Measurements from ENCODE around the gene LIPG.

Gene LIPG

DNA sequence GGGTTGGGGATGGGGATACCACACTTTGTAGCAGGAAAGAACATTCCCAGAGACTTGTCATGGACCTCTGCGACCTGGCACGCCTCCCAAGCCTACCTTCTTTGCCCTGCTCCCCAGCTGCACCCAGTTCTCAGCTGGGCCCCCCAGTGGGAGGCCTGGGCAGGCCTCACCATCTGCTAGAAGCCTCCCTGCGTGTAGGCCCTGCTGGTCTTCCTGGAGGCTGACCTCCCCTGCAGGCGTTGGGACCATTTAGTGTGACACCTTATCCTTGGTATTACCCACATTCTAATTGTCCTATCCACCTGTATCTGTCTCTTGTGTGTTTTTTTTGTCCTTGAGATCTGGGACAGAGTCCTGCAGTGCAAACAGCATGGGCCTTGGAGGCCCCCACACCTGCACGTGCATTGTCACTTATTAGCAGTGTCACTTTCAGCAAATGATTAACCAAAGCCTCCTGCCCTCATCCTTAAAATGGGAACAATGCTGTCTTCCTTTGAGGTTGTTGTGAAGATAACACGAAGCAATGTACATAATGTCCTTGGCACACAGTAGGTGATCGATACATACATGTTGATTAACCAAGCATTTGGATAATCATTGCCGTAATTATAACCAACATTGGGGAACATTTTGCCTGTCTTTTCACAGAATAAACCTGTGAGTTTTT lies 77.2 kb downstream of the LIPG start:
- no peak for DNase-seq (ENCODE audit: low read depth in 2 of 2)

DNA sequence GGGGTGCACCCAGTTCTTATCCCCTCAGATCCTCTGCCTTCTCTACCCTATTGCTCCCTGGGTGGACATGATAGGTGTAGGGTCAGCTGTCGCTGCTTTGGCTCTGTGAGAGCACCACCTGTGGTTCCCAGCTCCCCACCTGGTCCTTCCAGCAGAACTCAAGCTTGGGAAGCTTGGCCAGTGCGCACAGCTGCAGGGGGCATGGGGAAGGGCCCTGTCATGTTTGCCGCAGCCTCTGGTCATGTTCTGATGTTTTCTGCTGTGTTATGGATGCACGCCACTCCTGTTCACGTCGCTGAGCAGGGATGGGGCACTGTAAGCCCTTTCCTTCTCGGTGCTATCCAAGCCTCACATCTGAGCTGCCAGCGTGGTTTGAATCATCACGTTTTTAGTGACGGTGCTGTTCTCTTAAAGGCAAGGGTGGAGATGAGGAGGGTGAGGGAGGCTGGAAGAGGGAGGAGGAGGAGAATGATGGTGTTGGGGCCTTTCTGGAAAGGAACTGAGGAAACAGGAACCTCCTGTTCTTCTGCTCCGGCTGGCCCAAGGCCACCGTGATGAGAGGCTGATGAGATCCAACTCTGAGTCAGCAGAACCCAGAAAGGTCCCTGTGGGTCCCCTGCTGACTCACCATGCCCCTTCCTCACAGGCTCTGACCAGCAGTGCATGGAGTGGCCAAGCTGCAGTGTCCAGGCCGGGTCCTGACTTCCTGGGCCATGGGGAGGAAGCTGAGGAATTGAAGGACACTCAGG lies 78.0 kb downstream of the LIPG start:
- DNase-seq (ENCODE audit: low read depth in 2 of 2): no peak

DNA sequence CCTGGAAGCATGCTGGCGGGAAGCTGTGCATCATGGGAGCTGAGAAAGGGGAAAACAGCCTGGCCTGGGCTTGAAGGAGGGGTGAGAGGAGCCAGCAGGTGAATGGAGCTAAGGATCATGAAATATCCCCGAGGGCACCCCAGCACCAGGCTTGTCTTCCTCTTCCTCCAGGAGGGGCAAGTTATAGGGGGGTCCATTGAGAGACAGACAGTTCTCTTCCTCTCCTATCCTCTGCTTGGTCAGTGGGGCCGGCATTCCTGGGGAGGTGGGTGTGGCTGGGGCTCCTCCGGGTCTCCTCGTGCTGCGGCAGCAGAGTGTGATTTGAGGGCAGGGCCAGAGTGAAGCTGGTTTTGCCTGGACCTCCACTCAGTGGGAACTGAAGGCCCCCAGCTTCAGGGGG lies 78.9 kb downstream of the LIPG start:
- no peak for DNase-seq (ENCODE audit: low read depth in 2 of 2)

DNA sequence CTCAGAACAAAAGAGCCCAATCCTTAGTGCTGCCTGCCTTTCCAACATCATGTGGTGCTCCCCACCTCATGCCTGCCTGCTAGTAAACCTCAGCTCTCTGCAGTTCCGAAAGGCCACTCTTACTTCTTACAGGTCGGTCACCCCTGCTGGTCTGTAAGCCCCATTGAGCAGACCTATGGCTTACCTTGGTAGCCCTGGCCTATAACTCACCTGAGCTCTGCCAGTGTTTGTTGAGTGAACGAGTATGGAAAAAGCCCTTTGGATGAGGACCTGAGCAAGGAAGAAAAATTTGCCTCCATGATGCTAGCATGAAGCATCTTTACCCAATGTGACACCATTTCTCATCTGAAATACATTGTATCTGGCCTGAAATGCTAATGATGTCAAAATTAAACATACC lies 83.3 kb downstream of the LIPG start:
- no peak for DNase-seq (ENCODE audit: low read depth in 2 of 2)

DNA sequence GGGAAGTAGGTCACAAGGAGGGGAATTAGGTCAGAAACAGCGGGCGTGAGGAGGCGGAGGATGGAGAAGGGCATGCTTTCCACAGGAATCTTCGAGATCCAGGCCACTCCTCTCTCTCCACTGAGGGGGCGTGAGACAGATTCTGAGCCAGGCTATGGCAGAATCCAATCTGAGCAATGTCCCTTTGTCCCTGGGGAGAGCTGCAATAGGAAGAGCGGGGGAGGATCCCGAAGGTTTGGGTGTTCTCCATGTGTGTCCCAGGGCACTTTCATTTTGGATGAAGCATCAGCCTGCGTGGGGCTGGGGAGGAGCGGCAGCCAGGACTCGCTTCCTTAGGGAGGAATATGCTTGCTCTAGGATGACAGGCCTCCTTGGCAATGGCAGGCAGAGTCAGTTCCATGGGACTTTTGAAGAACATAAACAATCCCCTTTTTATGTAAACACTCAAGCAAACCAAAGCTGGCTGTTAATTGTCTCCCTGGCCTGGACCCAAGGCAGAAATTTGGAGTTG lies 84.0 kb downstream of the LIPG start:
- DNase-seq (ENCODE audit: low read depth in 2 of 2): no peak

DNA sequence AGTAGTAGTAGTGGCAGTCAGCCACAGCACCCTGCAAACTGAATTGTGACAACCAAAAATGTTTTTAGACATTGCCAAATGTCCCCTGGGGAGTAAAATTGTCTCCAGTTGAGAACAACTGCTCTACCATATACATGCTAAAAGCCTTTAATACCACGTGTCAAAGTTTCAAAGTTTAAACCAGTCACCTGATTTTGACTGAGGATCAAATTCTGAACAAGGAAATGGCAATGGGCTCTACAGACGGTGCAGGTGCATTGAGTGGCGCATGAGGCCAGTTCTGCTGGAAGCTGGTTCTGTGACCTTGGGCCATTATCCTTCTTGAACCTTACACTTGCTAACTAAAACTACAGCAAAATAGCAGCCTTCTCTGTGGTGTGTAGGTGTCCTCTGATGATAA lies 85.0 kb downstream of the LIPG start:
- DNase-seq (ENCODE audit: low read depth in 2 of 2): no peak

DNA sequence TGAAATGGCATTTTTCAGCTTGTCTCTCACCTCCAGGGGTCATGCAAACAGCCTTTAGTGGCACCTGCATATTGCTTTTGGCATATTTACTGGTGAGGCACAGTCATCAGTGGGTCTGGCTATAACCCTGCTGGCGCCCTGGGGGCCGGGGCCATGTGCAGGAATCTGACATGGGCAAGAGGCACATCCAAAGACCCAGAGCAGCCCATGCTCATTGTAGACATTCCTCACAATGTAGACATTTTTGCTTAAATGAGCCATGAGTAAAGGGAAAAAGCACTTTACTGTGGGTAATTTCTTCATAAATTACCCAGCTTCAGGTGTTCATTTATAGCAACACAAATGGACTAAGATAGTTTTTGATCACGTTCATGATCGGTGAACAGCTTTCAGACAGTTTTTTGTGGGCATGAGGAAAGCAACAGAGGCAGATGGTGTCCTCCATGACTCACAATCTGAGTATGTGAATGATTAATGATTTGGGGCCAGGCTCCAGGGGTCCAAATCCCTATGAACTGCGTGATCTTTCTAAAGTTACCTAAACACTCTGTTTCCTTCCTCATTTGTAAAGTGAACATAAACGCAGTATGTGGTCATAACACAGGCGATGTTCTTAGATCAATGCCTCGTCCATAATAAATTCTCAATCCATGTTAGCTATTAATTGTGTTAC lies 85.8 kb downstream of the LIPG start:
- DNase-seq (ENCODE audit: low read depth in 2 of 2): no peak

DNA sequence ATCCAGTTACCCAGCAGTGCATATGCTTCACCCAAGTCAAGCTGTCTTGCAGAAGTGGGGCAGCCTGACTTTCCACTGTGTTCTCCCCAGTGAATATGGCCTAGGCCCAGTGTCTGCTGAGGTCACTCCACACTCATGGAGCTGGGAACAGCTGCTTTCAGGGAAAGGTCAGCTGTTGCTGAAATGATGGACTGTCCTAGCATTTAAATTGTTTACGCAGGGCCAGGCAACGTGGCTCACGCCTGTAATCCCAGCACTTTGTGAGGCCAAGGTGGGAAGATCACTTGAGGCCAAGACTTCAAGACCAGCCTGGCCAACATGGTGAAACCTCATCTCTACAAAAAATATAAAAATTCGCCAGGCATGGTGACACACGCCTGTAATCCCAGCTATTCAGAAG lies 86.5 kb downstream of the LIPG start:
- no peak for DNase-seq (ENCODE audit: low read depth in 2 of 2)

Measured in stimulated activated CD8-positive, alpha-beta memory T cell treated with anti-CD3 and anti-CD28 coated beads, Interleukin-7, amount 100 ng/mL, for 4 hours (primary cell).